Measurements from ENCODE around the gene SLC5A10.

SLC5A10 gene

DNA sequence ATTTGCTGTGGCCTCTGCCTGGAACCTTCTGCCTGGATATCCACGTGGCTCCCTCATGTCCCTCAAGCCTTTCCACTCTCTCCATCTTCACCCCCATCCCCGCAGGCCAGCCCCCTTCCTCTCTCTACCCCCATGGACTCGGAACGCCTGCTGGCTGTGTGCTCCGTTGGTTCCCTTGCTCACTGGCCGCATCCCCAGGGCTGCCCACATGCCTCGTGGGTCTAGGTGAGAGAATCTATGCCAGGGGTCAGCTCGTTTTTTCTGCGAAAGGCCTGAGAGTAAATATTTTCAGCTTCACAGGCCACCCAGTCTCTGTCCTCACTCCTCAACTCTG lies 12.0 kb downstream of the SLC5A10 start:
- Histone ChIP-seq H3K36me3 (ENCODE audit: control insufficient read depth, insufficient read depth, low read length) (no peaks in the 10 kb centered on the region; the same call in 1 of the 2 replicates), H3K27me3 (ENCODE audit: control insufficient read depth, insufficient read depth, low read length) (no peaks in the 10 kb centered on the region), H3K4me3 (ENCODE audit: low read length) (no peak overlapping the region), H3K4me1 (ENCODE audit: control insufficient read depth, insufficient read depth, low read length) (peaks cover 8% of the 10 kb centered on the region), H3K27ac (ENCODE audit: low read length) (no peak overlapping the region), H3K9me3 (ENCODE audit: control insufficient read depth, insufficient read depth, low read length) (no peaks in the 10 kb centered on the region)
- DNase-seq (ENCODE audit: low read depth, low spot score), result no peak
- WGBS (ENCODE audit: insufficient coverage, insufficient read length), result no CpG with 5 or more reads among the region's 9 CpGs

DNA sequence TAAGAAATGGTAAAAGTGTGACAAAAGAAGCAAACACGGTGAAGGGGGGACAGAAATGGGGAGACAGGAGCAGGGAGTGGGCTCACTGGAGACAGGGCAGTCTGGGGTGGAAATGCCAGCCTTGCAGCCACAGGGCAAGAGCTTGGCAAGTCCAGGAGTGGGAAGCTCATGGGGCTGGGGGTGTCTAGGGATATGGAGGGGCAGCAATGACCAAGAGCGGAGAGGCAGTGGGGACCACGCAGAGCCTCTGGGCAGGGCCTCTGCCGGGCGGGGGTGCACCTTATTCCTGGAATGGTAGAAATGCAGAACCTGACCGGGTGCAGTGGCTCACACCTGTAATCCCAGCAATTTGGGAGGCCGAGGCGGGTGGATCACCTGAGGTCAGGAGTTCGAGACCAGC lies 12.6 kb downstream of the SLC5A10 start:
- no peaks in the 10 kb centered on the region for H3K9me3 ChIP-seq (ENCODE audit: control insufficient read depth, insufficient read depth, low read length)
- H3K27ac ChIP-seq (ENCODE audit: low read length), result no peak overlapping the region
- no CpG with 5 or more reads among the region's 9 CpGs for WGBS (ENCODE audit: insufficient coverage, insufficient read length)
- H3K36me3 ChIP-seq (ENCODE audit: control insufficient read depth, insufficient read depth, low read length), result no peaks in the 10 kb centered on the region; the same call in 1 of the 2 replicates
- H3K27me3 ChIP-seq (ENCODE audit: control insufficient read depth, insufficient read depth, low read length), result no peaks in the 10 kb centered on the region
- H3K4me3 ChIP-seq (ENCODE audit: low read length), result no peak overlapping the region
- DNase-seq (ENCODE audit: low read depth, low spot score), result no peak
- peaks cover 8% of the 10 kb centered on the region for H3K4me1 ChIP-seq (ENCODE audit: control insufficient read depth, insufficient read depth, low read length)

- no peaks in the 10 kb centered on the region for H3K27me3 ChIP-seq (ENCODE audit: control insufficient read depth, insufficient read depth, low read length)
- WGBS (ENCODE audit: insufficient coverage, insufficient read length), result no CpG with 5 or more reads among the region's 14 CpGs
- H3K4me1 ChIP-seq (ENCODE audit: control insufficient read depth, insufficient read depth, low read length), result peaks cover 8% of the 10 kb centered on the region
- no peak overlapping the region for H3K27ac ChIP-seq (ENCODE audit: low read length)
- no peak overlapping the region for H3K4me3 ChIP-seq (ENCODE audit: low read length)
- no peaks in the 10 kb centered on the region for H3K9me3 ChIP-seq (ENCODE audit: control insufficient read depth, insufficient read depth, low read length)
- H3K36me3 ChIP-seq (ENCODE audit: control insufficient read depth, insufficient read depth, low read length), result no peaks in the 10 kb centered on the region
- DNase-seq (ENCODE audit: low read depth, low spot score), result no peak
Measured at GRCh38 chr17:18965530-18966236, 13.7 kb downstream of the SLC5A10 start.

- H3K4me1 ChIP-seq (ENCODE audit: control insufficient read depth, insufficient read depth, low read length), result peaks cover 8% of the 10 kb centered on the region
- H3K27me3 ChIP-seq (ENCODE audit: control insufficient read depth, insufficient read depth, low read length), result no peaks in the 10 kb centered on the region
- no peak overlapping the region for H3K4me3 ChIP-seq (ENCODE audit: low read length)
- peak; percentile 22 for DNase-seq (ENCODE audit: low read depth, low spot score)
- H3K9me3 ChIP-seq (ENCODE audit: control insufficient read depth, insufficient read depth, low read length), result no peaks in the 10 kb centered on the region
- peaks cover 11% of the 10 kb centered on the region for H3K36me3 ChIP-seq (ENCODE audit: control insufficient read depth, insufficient read depth, low read length)
- H3K27ac ChIP-seq (ENCODE audit: low read length), result no peak overlapping the region
- no CpG with 5 or more reads among the region's 19 CpGs for WGBS (ENCODE audit: insufficient coverage, insufficient read length)
Measured at GRCh38 chr17:18966831-18967624, 15.1 kb downstream of the SLC5A10 start.

DNA sequence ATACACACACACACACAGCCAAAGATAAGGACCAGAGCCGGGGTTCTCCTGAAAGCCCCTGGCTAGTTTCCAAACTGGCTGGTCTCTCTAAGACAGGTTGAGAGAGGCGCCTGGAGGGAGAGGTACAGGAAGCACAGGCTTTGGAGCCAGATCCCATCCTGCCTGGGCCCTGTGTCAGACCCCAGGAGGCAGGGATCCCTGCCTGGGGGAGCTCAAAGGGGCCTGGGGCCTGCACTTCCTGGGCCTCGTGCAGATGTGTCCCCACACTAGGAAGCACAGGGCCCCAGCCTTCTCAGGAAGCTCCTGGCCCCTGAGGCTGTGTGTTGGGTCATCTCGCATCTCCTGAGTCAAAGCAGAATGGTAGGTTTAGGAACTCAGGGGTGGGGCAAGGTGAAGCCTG lies 16.0 kb downstream of the SLC5A10 start:
- no peaks in the 10 kb centered on the region for H3K27me3 ChIP-seq (ENCODE audit: control insufficient read depth, insufficient read depth, low read length)
- no peak overlapping the region for H3K27ac ChIP-seq (ENCODE audit: low read length)
- H3K36me3 ChIP-seq (ENCODE audit: control insufficient read depth, insufficient read depth, low read length), result peaks cover 11% of the 10 kb centered on the region
- DNase-seq (ENCODE audit: low read depth, low spot score), result no peak
- no peaks in the 10 kb centered on the region for H3K9me3 ChIP-seq (ENCODE audit: control insufficient read depth, insufficient read depth, low read length)
- no CpG with 5 or more reads among the region's 4 CpGs for WGBS (ENCODE audit: insufficient coverage, insufficient read length)
- H3K4me1 ChIP-seq (ENCODE audit: control insufficient read depth, insufficient read depth, low read length), result peaks cover 8% of the 10 kb centered on the region
- H3K4me3 ChIP-seq (ENCODE audit: low read length), result no peak overlapping the region

DNA sequence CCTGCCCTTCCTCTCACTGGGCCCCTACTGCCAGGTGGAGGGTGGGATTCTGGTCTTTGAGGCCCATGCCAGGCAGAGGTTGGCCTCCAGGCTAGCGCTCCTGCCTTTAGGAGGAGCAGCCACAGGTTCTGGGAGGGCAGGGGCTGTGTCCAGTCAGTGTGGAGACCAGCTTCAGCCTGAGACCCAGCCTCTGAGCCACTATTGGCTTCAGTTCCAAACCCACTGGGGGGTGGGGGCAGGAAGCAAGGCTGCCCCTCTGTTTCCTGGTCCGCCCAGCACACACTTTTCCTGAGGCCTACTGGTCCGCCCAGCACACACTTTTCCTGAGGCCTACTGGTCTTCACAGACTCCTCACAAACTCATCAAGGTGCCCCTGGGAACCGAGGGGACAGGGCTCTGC lies 16.4 kb downstream of the SLC5A10 start:
- Histone ChIP-seq H3K4me3 (ENCODE audit: low read length) (no peak overlapping the region), H3K9me3 (ENCODE audit: control insufficient read depth, insufficient read depth, low read length) (no peaks in the 10 kb centered on the region), H3K27me3 (ENCODE audit: control insufficient read depth, insufficient read depth, low read length) (no peaks in the 10 kb centered on the region), H3K4me1 (ENCODE audit: control insufficient read depth, insufficient read depth, low read length) (peaks cover 8% of the 10 kb centered on the region), H3K36me3 (ENCODE audit: control insufficient read depth, insufficient read depth, low read length) (peaks cover 16% of the 10 kb centered on the region), H3K27ac (ENCODE audit: low read length) (no peak overlapping the region)
- DNase-seq (ENCODE audit: low read depth, low spot score), result no peak
- no CpG with 5 or more reads among the region's 4 CpGs for WGBS (ENCODE audit: insufficient coverage, insufficient read length)

- Histone ChIP-seq H3K36me3 (ENCODE audit: control insufficient read depth, insufficient read depth, low read length) (peaks cover 17% of the 10 kb centered on the region), H3K4me1 (ENCODE audit: control insufficient read depth, insufficient read depth, low read length) (peaks cover 8% of the 10 kb centered on the region), H3K27me3 (ENCODE audit: control insufficient read depth, insufficient read depth, low read length) (no peaks in the 10 kb centered on the region), H3K27ac (ENCODE audit: low read length) (no peak overlapping the region), H3K9me3 (ENCODE audit: control insufficient read depth, insufficient read depth, low read length) (no peaks in the 10 kb centered on the region), H3K4me3 (ENCODE audit: low read length) (no peak overlapping the region)
- no CpG with 5 or more reads among the region's 23 CpGs for WGBS (ENCODE audit: insufficient coverage, insufficient read length)
- DNase-seq (ENCODE audit: low read depth, low spot score), result no peak
Measured at GRCh38 chr17:18968945-18969887, 17.3 kb downstream of the SLC5A10 start.

GRCh38 chr17:18970582-18971480 lies 18.9 kb downstream of the SLC5A10 start:
- Histone ChIP-seq H3K36me3 (ENCODE audit: control insufficient read depth, insufficient read depth, low read length) (peaks cover 20% of the 10 kb centered on the region), H3K27me3 (ENCODE audit: control insufficient read depth, insufficient read depth, low read length) (no peaks in the 10 kb centered on the region), H3K4me3 (ENCODE audit: low read length) (no peak overlapping the region), H3K4me1 (ENCODE audit: control insufficient read depth, insufficient read depth, low read length) (peaks cover 8% of the 10 kb centered on the region), H3K9me3 (ENCODE audit: control insufficient read depth, insufficient read depth, low read length) (no peaks in the 10 kb centered on the region), H3K27ac (ENCODE audit: low read length) (no peak overlapping the region)
- no peak for DNase-seq (ENCODE audit: low read depth, low spot score)
- WGBS (ENCODE audit: insufficient coverage, insufficient read length), result no CpG with 5 or more reads among the region's 28 CpGs

DNA sequence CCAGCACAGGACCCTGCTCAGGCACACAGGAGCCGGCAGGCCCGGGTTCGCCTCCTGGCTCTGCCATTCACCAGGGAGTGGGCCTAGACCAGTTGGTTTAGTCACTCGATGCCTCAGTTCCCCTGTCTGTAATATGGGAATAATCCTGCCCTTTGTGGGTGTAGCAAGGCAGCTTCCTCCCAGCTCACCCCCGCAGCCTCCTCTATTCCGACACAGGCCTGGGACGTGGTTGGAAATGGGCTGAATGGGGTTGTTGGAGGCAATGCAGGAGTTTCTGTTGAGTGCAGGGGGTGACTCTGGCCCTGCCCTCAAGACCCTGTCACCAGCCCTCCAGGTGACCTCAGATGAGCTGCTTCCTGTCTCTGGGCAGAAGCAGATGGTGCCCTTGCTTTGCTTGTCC lies 19.8 kb downstream of the SLC5A10 start:
- Histone ChIP-seq H3K36me3 (ENCODE audit: control insufficient read depth, insufficient read depth, low read length) (peaks cover 25% of the 10 kb centered on the region), H3K4me3 (ENCODE audit: low read length) (no peak overlapping the region), H3K27me3 (ENCODE audit: control insufficient read depth, insufficient read depth, low read length) (no peaks in the 10 kb centered on the region), H3K4me1 (ENCODE audit: control insufficient read depth, insufficient read depth, low read length) (peaks cover 8% of the 10 kb centered on the region), H3K9me3 (ENCODE audit: control insufficient read depth, insufficient read depth, low read length) (no peaks in the 10 kb centered on the region), H3K27ac (ENCODE audit: low read length) (no peak overlapping the region)
- no CpG with 5 or more reads among the region's 7 CpGs for WGBS (ENCODE audit: insufficient coverage, insufficient read length)
- DNase-seq (ENCODE audit: low read depth, low spot score), result no peak

All from iPS DF 6.9 (cell line).